ENCODE measurements around the gene ANKRD29. TPM values are rescaled to one million over a fixed set of nuclear protein-coding genes. Genes with fewer than 3 reads are reported as not detected.

ANKRD29 gene
- total and polyA plus RNA-seq, 2 experiments from 2014 or later: 6.6 to 36.6 TPM

- Mint-ChIP-seq H3K4me1 (peaks cover 5% of the 10 kb centered on the region; the same call in 2 of the 3 replicates), H3K27ac (no peak overlapping the region), H3K27me3 (ENCODE audit: insufficient read depth, low read depth, poor library complexity) (peaks cover 16% of the 10 kb centered on the region), H3K9me3 (no peaks in the 10 kb centered on the region), H3K4me3 (no peak overlapping the region), H3K36me3 (ENCODE audit: low read depth) (no peaks in the 10 kb centered on the region)
- Histone ChIP-seq H4K20me1 (replicated peaks; ENCODE audit: insufficient read depth) (no peaks in the 10 kb centered on the region), H3K36me3 (ENCODE audit: insufficient read depth) (no peaks in the 10 kb centered on the region), H3K4me3 (no peak overlapping the region), H3K4me1 (ENCODE audit: insufficient read depth) (peaks cover 5% of the 10 kb centered on the region; the same call in 1 of the 2 replicates), H3K4me2 (no peak overlapping the region), H3K27ac (ENCODE audit: low read depth) (no peak overlapping the region), H3K9me2 (ENCODE audit: insufficient read depth) (no peaks in the 10 kb centered on the region), H3K79me2 (replicated peaks; ENCODE audit: insufficient read depth) (no peaks in the 10 kb centered on the region), H3F3A (replicated peaks; ENCODE audit: low read depth) (0 out of 2 replicates have a peak, but pooled peaks cover 7% of the 10 kb centered on the region), H2AFZ (no peak overlapping the region), H3K27me3 (ENCODE audit: insufficient read depth) (peaks cover 27% of the 10 kb centered on the region)
- ATAC-seq (no peak), DNase-seq (ENCODE audit: low spot score) (no peak)
- TF ChIP-seq EZH2phosphoT487 (IDR thresholded peaks at IDR 0.05; ENCODE audit: unreplicated experiment) (no peak), ETS1 (IDR thresholded peaks at IDR 0.05) (no peak), POLR2AphosphoS5 (IDR thresholded peaks at IDR 0.05; ENCODE audit: low read depth) (no peak), STAT1 (IDR thresholded peaks at IDR 0.05; ENCODE audit: unreplicated experiment) (no peak), EZH2 (IDR thresholded peaks at IDR 0.05; ENCODE audit: low read depth, unreplicated experiment) (no peak), NANOG (IDR thresholded peaks at IDR 0.05; ENCODE audit: borderline replicate concordance) (no peak), CTCF (conservative IDR thresholded peaks at IDR 0.05; ENCODE audit: low read depth in 2 of 2) (no peak), CREB1 (CRISPR knock-in tag; IDR thresholded peaks at IDR 0.05; ENCODE audit: low read depth) (no peak), JUNB (IDR thresholded peaks at IDR 0.05; ENCODE audit: unreplicated experiment) (no peak), ZNF462 (CRISPR knock-in tag; IDR thresholded peaks at IDR 0.05) (no peak), ZNF114 (CRISPR knock-in tag; IDR thresholded peaks at IDR 0.05) (no peak), ZNF331 (CRISPR knock-in tag; IDR thresholded peaks at IDR 0.05; ENCODE audit: low read depth) (no peak), REST (IDR thresholded peaks at IDR 0.05; ENCODE audit: unreplicated experiment) (no peak)
Observed at GRCh38 chr18:23684515-23685197, 21.9 kb upstream of the ANKRD29 start.
